HepG2 (cell line): Measurements from ENCODE around the gene UMOD. TPM values are rescaled to one million over a fixed set of nuclear protein-coding genes. Genes with fewer than 3 reads are reported as not detected.

ENCODE experiments used
- ATRX ChIP-seq: sonication (generic); formaldehyde crosslinking; IDR thresholded peaks from 2 replicates; pipeline ENCODE4 v1.4.0; 2020; ENCODE audit warnings: missing genetic modification reagents, borderline replicate concordance
- BRCA1 ChIP-seq: sonication (generic); formaldehyde crosslinking; IDR thresholded peaks from 2 replicates; pipeline ENCODE4 v1.4.0; 2020; ENCODE audit warnings: missing genetic modification reagents
- CAMTA2 ChIP-seq: sonication (generic); formaldehyde crosslinking; IDR thresholded peaks from 2 replicates; pipeline ENCODE4 v1.4.0; 2020; ENCODE audit warnings: mild to moderate bottlenecking, missing genetic modification reagents, borderline replicate concordance
- ERF ChIP-seq: IDR thresholded peaks from 2 replicates; pipeline ENCODE4 v1.6.1; 2018; ENCODE audit warnings: missing biosample characterization, missing genetic modification reagents
- IRF2 ChIP-seq: IDR thresholded peaks from 2 replicates; pipeline ENCODE4 v1.6.1; 2018; ENCODE audit warnings: missing genetic modification reagents, missing compliant biosample characterization
- KLF12 ChIP-seq: sonication (generic); formaldehyde crosslinking; IDR thresholded peaks from 2 replicates; pipeline ENCODE4 v1.4.0; 2020; ENCODE audit warnings: missing genetic modification reagents, borderline replicate concordance
- MIER2 ChIP-seq: IDR thresholded peaks from 2 replicates; pipeline ENCODE4 v1.6.1; 2016; ENCODE audit warnings: missing biosample characterization, missing genetic modification reagents
- NR2F1 ChIP-seq, 2 experiments: fragments of 450-650 bp in 1 of 2; formaldehyde crosslinking in 1 of 2; IDR thresholded peaks; 2 replicates each; pipeline versions ENCODE4 v1.5.0 to v1.6.1; 2016 to 2020; ENCODE audit warnings: mild to moderate bottlenecking in 1 of 2, missing compliant biosample characterization in 1 of 2, missing genetic modification reagents in 1 of 2, moderate library complexity in 1 of 2
- SMAD9 ChIP-seq: sonication (generic); formaldehyde crosslinking; IDR thresholded peaks from 2 replicates; pipeline ENCODE4 v1.5.1; 2020; ENCODE audit warnings: mild to moderate bottlenecking, missing genetic modification reagents
- TBL1XR1 ChIP-seq: fragments of 150-350 bp; IDR thresholded peaks from 2 replicates; pipeline ENCODE4 v1.6.1; 2014; ENCODE audit warnings: borderline replicate concordance, low read length; ENCODE audit not compliant: partially characterized antibody
- TEAD2 ChIP-seq: sonication (generic); formaldehyde crosslinking; IDR thresholded peaks from 2 replicates; pipeline ENCODE4 v1.9.0; 2021; ENCODE audit warnings: missing genetic modification reagents
- THAP9 ChIP-seq: sonication (generic); formaldehyde crosslinking; IDR thresholded peaks from 2 replicates; pipeline ENCODE4; 2020; ENCODE audit warnings: missing genetic modification reagents, mild to moderate bottlenecking, borderline replicate concordance
- ZBTB2 ChIP-seq: sonication (generic); formaldehyde crosslinking; IDR thresholded peaks from 2 replicates; pipeline ENCODE4 v1.8.0; 2022; ENCODE audit warnings: low read depth, missing genetic modification reagents
- ZFP36L2 ChIP-seq: sonication (generic); formaldehyde crosslinking; IDR thresholded peaks from 2 replicates; pipeline ENCODE4 v1.4.0; 2020; ENCODE audit warnings: missing genetic modification reagents
- ZIK1 ChIP-seq: sonication (generic); formaldehyde crosslinking; IDR thresholded peaks from 2 replicates; pipeline ENCODE4 v1.5.0; 2020; ENCODE audit warnings: mild to moderate bottlenecking, low read depth, missing genetic modification reagents, borderline replicate concordance
- ZKSCAN1 ChIP-seq: fragments of 150-350 bp; IDR thresholded peaks from 2 replicates; pipeline ENCODE4 v1.6.1; 2014; ENCODE audit warnings: low read length
- ZNF124 ChIP-seq: sonication (generic); formaldehyde crosslinking; IDR thresholded peaks from 2 replicates; pipeline ENCODE4 v1.4.0; 2020; ENCODE audit warnings: missing genetic modification reagents
- ZNF235 ChIP-seq: sonication (generic); formaldehyde crosslinking; IDR thresholded peaks from 2 replicates; pipeline ENCODE4 v1.8.1; 2023; ENCODE audit warnings: mild to moderate bottlenecking, missing genetic modification reagents, borderline replicate concordance
- ZNF263 ChIP-seq: sonication (generic); formaldehyde crosslinking; IDR thresholded peaks from 2 replicates; pipeline ENCODE4 v1.4.0; 2020; ENCODE audit warnings: missing genetic modification reagents
- polyA plus RNA-seq, 8 experiments: library from polyadenylated mRNA; depleted of rRNA in 3 of 8; stranded (reverse) in 7 of 8; unstranded in 1 of 8; fragments of >200 nt; fragmentation: Illumina TruSeq in 4 of 8; extraction: Trizol in 4 of 8; gene quantifications; 2 replicates each; pipeline versions ENCODE4 v1.2.1 to v1.2.3, GENCODE V29; 2011 to 2016; ENCODE audit warnings: low read depth in 4 of 8, missing spikeins in 1 of 8, mixed read lengths in 1 of 8; ENCODE audit not compliant: insufficient read depth in 1 of 8
- total RNA-seq, 5 experiments: library from RNA; depleted of rRNA; stranded (reverse); fragments of >200 nt; fragmentation: Illumina TruSeq; extraction: Trizol; gene quantifications; 2 replicates each; pipeline ENCODE4 v1.2.3, GENCODE V29; 2016; ENCODE audit warnings: low read depth in 1 of 5
- TF ChIP-seq, protein P1 (sequence below): sonication (generic); formaldehyde crosslinking; IDR thresholded peaks from 2 replicates; pipeline ENCODE4 v1.4.0; 2020; ENCODE audit warnings: mild to moderate bottlenecking, missing genetic modification reagents
- TF ChIP-seq, protein P2 (sequence below): sonication (generic); formaldehyde crosslinking; IDR thresholded peaks from 2 replicates; pipeline ENCODE4 v1.5.1; 2020; ENCODE audit warnings: mild to moderate bottlenecking, missing genetic modification reagents, borderline replicate concordance

The UMOD gene
- total and polyA plus RNA-seq, 2 of the 13 experiments (the other 11 are each of a cell fraction or from before 2014, with no cell fraction given) = not detected

DNA sequence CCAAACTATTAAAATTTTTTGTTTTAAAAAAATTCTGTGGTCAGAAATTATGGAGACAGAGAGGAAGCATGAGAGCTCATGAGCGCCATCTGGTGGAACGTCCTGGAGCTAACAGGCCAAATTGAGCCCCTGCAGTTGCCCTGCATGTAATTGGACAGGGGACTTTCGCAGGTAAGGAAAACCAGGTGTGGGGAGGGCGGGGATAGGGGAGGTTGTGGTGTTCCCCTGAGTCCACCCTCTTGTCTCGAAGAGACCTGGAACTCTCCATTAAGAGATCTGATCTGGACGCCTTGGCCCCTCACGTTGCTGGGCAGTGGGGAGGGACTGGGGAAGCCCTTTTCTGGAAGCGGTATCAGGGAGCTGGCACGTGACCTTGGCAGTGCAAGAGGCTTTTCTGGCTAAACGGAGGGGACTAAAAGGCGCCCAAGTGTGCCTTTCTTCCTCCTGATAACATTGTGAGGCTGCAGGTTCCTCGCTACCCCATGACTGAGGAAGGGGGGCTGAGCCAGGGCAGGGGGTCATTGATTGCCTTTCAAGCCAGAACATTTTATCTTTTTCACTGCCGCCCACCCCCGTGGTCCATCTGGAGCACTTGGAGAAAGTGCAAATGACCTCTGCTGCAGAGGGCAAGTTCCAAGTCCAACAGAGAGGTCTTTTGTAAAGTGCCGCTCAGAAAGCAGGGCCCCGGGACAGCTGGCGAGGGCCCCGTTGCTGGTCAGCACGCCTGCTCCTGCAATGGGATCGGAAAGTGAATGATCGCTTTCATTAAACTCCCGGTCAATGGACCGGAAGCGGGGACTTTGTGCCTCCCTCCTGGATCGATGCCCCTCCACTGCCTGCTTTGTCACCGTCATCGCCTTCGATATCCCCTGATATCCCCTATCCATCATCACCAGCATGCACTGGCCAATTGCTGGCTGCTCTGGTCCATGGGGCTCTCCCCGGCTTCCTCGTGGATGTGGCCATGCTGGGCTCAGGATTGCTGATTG, 33.6 kb upstream of the UMOD start (continued):
- TF ChIP-seq ZFP36L2 (CRISPR knock-in tag) (no peak), IRF2 (peak; percentile 60; the same call in 1 of the 2 replicates), ZNF124 (CRISPR knock-in tag) (no peak), ERF (CRISPR knock-in tag) (peak; percentile 31), MIER2 (CRISPR knock-in tag) (no peak), TBL1XR1 (peak; percentile 34), CAMTA2 (peak; percentile 69; the same call in 1 of the 2 replicates), BRCA1 (peak; percentile 24; the same call in 1 of the 2 replicates), ATRX (CRISPR knock-in tag) (no peak), ZBTB2 (CRISPR knock-in tag) (no peak), SMAD9 (CRISPR knock-in tag) (0 out of 2 replicates have a peak, but pooled peaks have one; percentile 78), ZIK1 (CRISPR knock-in tag) (0 out of 2 replicates have a peak, but pooled peaks have one; percentile 51), ZKSCAN1 (0 out of 2 replicates have a peak, but pooled peaks have one; percentile 7), TEAD2 (no peak), NR2F1 (CRISPR knock-in tag; IDR thresholded peaks at IDR 0.05) (peak; percentile 57 to 82; a peak in 3 of 4 replicates), ZNF263 (CRISPR knock-in tag) (peak; percentile 33; the same call in 1 of the 2 replicates), KLF12 (CRISPR knock-in tag) (peak; percentile 72; the same call in 1 of the 2 replicates), ZNF235 (CRISPR knock-in tag) (peak; percentile 78; the same call in 1 of the 2 replicates), THAP9 (CRISPR knock-in tag) (peak; percentile 68; the same call in 1 of the 2 replicates)
- TF ChIP-seq, protein P1, sequence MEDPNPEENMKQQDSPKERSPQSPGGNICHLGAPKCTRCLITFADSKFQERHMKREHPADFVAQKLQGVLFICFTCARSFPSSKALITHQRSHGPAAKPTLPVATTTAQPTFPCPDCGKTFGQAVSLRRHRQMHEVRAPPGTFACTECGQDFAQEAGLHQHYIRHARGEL (CRISPR knock-in tag) = 0 out of 2 replicates have a peak, but pooled peaks have one; percentile 27
- TF ChIP-seq, protein P2, sequence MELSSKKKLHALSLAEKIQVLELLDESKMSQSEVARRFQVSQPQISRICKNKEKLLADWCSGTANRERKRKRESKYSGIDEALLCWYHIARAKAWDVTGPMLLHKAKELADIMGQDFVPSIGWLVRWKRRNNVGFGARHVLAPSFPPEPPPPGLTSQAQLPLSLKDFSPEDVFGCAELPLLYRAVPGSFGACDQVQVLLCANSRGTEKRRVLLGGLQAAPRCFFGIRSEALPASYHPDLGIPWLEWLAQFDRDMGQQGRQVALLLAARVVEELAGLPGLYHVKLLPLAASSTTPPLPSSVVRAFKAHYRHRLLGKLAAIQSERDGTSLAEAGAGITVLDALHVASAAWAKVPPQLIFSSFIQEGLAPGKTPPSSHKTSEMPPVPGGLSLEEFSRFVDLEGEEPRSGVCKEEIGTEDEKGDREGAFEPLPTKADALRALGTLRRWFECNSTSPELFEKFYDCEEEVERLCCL (CRISPR knock-in tag) = peak; percentile 94; the same call in 1 of the 2 replicates
